Measurements from ENCODE around the gene KIAA0825.

- TF ChIP-seq CTCF (IDR thresholded peaks at IDR 0.05; ENCODE audit: low read depth, low read length) = no peak
- TF ChIP-seq POLR2A (IDR thresholded peaks at IDR 0.05; ENCODE audit: extremely low read depth, insufficient read length) = peak; percentile 77
- TF ChIP-seq MAX (IDR thresholded peaks at IDR 0.05; ENCODE audit: low read depth, low read length) = peak; percentile 77
Measured at GRCh38 chr5:94111209-94112004, 507.0 kb downstream of the KIAA0825 start.
